K562 (cell line): ENCODE results near the gene SAMD14.

ENCODE experiments used
- AFF1 ChIP-seq, 2 experiments: fragments of 450-650 bp; IDR thresholded peaks; 2 replicates each; pipeline ENCODE4 v1.6.1; 2018; ENCODE audit warnings: mild to moderate bottlenecking in 2 of 2, low read depth in 1 of 2; ENCODE audit not compliant: partially characterized antibody in 2 of 2
- CHD1 ChIP-seq: fragments of 200-600 bp; sonication (generic); IDR thresholded peaks from one replicate; pipeline ENCODE4 v1.6.1; 2012; ENCODE audit warnings: mild to moderate bottlenecking, moderate library complexity, low read length, inconsistent platforms
- HNRNPL ChIP-seq: fragments of 200-400 bp; formaldehyde crosslinking; IDR thresholded peaks from 2 replicates; pipeline ENCODE4 v1.6.1; 2017; ENCODE audit warnings: low read depth, mild to moderate bottlenecking, low read length
- POLR2AphosphoS5 ChIP-seq: IDR thresholded peaks from 2 replicates; pipeline ENCODE4 v1.6.1; 2011; ENCODE audit warnings: mild to moderate bottlenecking, low read depth, low read length, moderate library complexity; ENCODE audit not compliant: control insufficient read depth, insufficient read depth
- RNF2 ChIP-seq: sonication (generic); IDR thresholded peaks from 2 replicates; pipeline ENCODE4 v1.6.1; 2016
- THRB ChIP-seq: fragments of 450-650 bp; formaldehyde crosslinking; conservative IDR thresholded peaks from 2 replicates; pipeline ENCODE4 v1.4.0; 2022; ENCODE audit warnings: mild to moderate bottlenecking, missing genetic modification characterization
- ZZZ3 ChIP-seq: fragments of 450-650 bp; IDR thresholded peaks from 2 replicates; pipeline ENCODE4 v1.6.1; 2016; ENCODE audit warnings: antibody characterized with exemption, mild to moderate bottlenecking, moderate library complexity
- TF ChIP-seq, protein P1 (sequence below): fragments of 250-450 bp; sonication (Bioruptor Pico); IDR thresholded peaks from 2 replicates; pipeline ENCODE4 v1.4.0; 2020; ENCODE audit warnings: borderline replicate concordance

DNA sequence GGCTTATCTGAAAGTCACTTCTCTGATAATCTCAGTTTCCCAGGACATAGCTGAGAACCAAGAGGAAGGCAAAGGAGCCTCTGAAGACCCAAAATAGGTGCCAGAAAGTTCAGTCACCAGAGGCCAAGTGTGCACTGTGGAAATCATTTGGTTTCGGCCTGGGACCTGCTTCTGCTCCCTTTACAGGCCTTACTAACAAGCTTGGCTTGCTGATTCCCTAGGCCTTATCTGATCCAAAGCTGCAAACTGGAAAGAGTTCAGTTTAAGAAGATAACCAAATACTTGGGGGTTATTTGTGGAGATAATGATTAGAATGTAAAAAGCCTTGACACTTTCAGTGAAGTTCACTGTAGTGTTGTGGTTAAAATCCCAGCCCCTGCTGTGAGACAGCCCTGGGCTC is 57.0 kb downstream of the SAMD14 start:
- TF ChIP-seq THRB (no peak), RNF2 (no peak), AFF1 (IDR thresholded peaks at IDR 0.05; ENCODE audit: low read depth in 1 of 2, partially characterized antibody in 2 of 2) (no peak), HNRNPL (no peak), ZZZ3 (no peak), POLR2AphosphoS5 (no peak), CHD1 (no peak)
- TF ChIP-seq, protein P1, sequence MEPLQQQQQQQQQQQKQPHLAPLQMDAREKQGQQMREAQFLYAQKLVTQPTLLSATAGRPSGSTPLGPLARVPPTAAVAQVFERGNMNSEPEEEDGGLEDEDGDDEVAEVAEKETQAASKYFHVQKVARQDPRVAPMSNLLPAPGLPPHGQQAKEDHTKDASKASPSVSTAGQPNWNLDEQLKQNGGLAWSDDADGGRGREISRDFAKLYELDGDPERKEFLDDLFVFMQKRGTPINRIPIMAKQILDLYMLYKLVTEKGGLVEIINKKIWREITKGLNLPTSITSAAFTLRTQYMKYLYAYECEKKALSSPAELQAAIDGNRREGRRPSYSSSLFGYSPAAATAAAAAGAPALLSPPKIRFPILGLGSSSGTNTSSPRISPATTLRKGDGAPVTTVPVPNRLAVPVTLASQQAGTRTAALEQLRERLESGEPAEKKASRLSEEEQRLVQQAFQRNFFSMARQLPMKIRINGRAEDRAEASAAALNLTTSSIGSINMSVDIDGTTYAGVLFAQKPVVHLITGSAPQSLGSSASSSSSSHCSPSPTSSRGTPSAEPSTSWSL (CRISPR knock-in tag): no peak
